ENCODE data around the gene SLC2A2. TPM values are rescaled to one million over a fixed set of nuclear protein-coding genes. Genes with fewer than 3 reads are reported as not detected.
A peak's percentile ranks its signal among the peaks of the same experiment; 100 is the strongest.

Gene SLC2A2
- total and polyA plus RNA-seq, 4 experiments from 2014 or later: not detected

DNA sequence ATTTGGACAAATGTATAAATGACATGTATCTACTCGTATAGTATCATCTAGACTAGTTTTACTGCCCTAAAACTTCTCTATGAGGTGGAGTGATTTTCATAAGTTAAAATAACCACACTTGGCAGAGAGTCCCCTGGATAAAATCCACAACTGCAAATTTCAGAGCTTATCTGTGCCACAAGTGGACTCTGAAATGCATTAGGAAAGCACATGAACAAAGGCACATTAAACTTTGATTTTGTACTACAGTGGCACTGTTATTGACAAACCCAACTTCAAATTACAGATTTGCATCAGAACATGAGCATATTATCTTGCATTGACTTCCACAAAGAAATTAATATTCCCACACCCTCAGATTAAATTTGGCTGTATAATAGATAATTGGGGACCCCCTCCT, 60.0 kb downstream of the SLC2A2 start:
- CTCF ChIA-PET (ENCODE audit: partially characterized antibody): interaction anchor here (1.2 to 3.9 kb wide), 2 partner anchors 10 to 806 kb away, joined by 3 to 39 read pairs; no protein-coding TSS in a partner anchor
- Mint-ChIP-seq H3K27me3 (peaks cover 1 to 3% of the 10 kb centered on the region in 2 donors), H3K4me1 (no peaks in the 10 kb centered on the region), H3K36me3 (no peaks in the 10 kb centered on the region), H3K27ac (no peak overlapping the region), H3K4me3 (no peak overlapping the region), H3K9me3 (peaks cover 0 to 3% (median 0%) of the 10 kb centered on the region in 8 donors)
- H3K9me3 ChIP-seq (ENCODE audit: control insufficient read depth in 1 of 2, low read length in 2 of 2): no peaks in the 10 kb centered on the region
- H3K27me3 ChIP-seq (ENCODE audit: insufficient read depth, low read length): no peaks in the 10 kb centered on the region
- DNase-seq: no peak
- POLR2A ChIA-PET (ENCODE audit: partially characterized antibody): no interaction called here
- no peak overlapping the region for H3K4me3 ChIP-seq (ENCODE audit: low read length in 2 of 2)
- H3K4me1 ChIP-seq (ENCODE audit: insufficient read depth, low read length): no peaks in the 10 kb centered on the region
- H3K27ac ChIP-seq (ENCODE audit: low read depth, low read length): no peak overlapping the region
- intact Hi-C loops (cut with micrococcal nuclease): no loop called here
- H3K36me3 ChIP-seq (ENCODE audit: insufficient read depth, low read length): no peaks in the 10 kb centered on the region

GRCh38 chr3:170962411-170962810, 64.1 kb downstream of the SLC2A2 start:
- no peaks in the 10 kb centered on the region for H3K4me1 ChIP-seq (ENCODE audit: insufficient read depth, low read length)
- ChIA-PET POLR2A (ENCODE audit: partially characterized antibody) (no interaction called here), CTCF (ENCODE audit: partially characterized antibody) (interaction anchor here (1.1 to 4.4 kb wide), 6 partner anchors 22 to 813 kb away, joined by 3 to 39 read pairs (median 12); no protein-coding TSS in a partner anchor)
- intact Hi-C loops (cut with micrococcal nuclease): no loop called here
- no peaks in the 10 kb centered on the region for H3K4me1 Mint-ChIP-seq
- H3K9me3 ChIP-seq (ENCODE audit: control insufficient read depth in 1 of 2, low read length in 2 of 2): no peaks in the 10 kb centered on the region
- H3K36me3 ChIP-seq (ENCODE audit: insufficient read depth, low read length): no peaks in the 10 kb centered on the region
- no peak overlapping the region for H3K4me3 Mint-ChIP-seq
- no peaks in the 10 kb centered on the region for H3K27me3 ChIP-seq (ENCODE audit: insufficient read depth, low read length)
- no peak for DNase-seq
- H3K9me3 Mint-ChIP-seq: no peaks in the 10 kb centered on the region
- no peaks in the 10 kb centered on the region for H3K36me3 Mint-ChIP-seq
- no peak overlapping the region for H3K4me3 ChIP-seq (ENCODE audit: low read length in 2 of 2)
- no peak overlapping the region for H3K27ac ChIP-seq (ENCODE audit: low read depth, low read length)
- no peak overlapping the region for H3K27ac Mint-ChIP-seq
- peaks cover 0 to 2% of the 10 kb centered on the region in 2 donors for H3K27me3 Mint-ChIP-seq

GRCh38 chr3:170961616-170962400, 64.7 kb downstream of the SLC2A2 start:
- no peak overlapping the region for H3K27ac ChIP-seq (ENCODE audit: low read depth, low read length)

GRCh38 chr3:170959457-170959856, 67.1 kb downstream of the SLC2A2 start:
- no peak overlapping the region for H3K4me3 ChIP-seq (ENCODE audit: low read length in 2 of 2)
- intact Hi-C loops (cut with micrococcal nuclease): no loop called here
- no peaks in the 10 kb centered on the region for H3K36me3 ChIP-seq (ENCODE audit: insufficient read depth, low read length)
- H3K27me3 Mint-ChIP-seq: peaks cover 3 to 8% of the 10 kb centered on the region in 2 donors
- H3K4me1 ChIP-seq (ENCODE audit: insufficient read depth, low read length): no peaks in the 10 kb centered on the region
- no peak overlapping the region for H3K4me3 Mint-ChIP-seq
- no peak overlapping the region for H3K27ac ChIP-seq (ENCODE audit: low read depth, low read length)
- H3K27me3 ChIP-seq (ENCODE audit: insufficient read depth, low read length): no peaks in the 10 kb centered on the region
- DNase-seq: no peak
- ChIA-PET POLR2A (ENCODE audit: partially characterized antibody) (no interaction called here), CTCF (ENCODE audit: partially characterized antibody) (interaction anchor here (1.2 to 2.8 kb wide), 2 partner anchors 813 to 1382 kb away, joined by 3 to 36 read pairs; no protein-coding TSS in a partner anchor)
- no peaks in the 10 kb centered on the region for H3K9me3 Mint-ChIP-seq
- peak overlapping the region in 1 of 7 donors; percentile 38 for H3K27ac Mint-ChIP-seq
- no peaks in the 10 kb centered on the region for H3K36me3 Mint-ChIP-seq
- no peaks in the 10 kb centered on the region for H3K9me3 ChIP-seq (ENCODE audit: control insufficient read depth in 1 of 2, low read length in 2 of 2)
- H3K4me1 Mint-ChIP-seq: no peaks in the 10 kb centered on the region

More at GRCh38 chr3:170961616-170962400, 64.7 kb downstream of the SLC2A2 start:
- Histone ChIP-seq H3K36me3 (ENCODE audit: insufficient read depth, low read length) (no peaks in the 10 kb centered on the region), H3K4me3 (ENCODE audit: low read length in 2 of 2) (no peak overlapping the region), H3K9me3 (ENCODE audit: control insufficient read depth in 1 of 2, low read length in 2 of 2) (no peaks in the 10 kb centered on the region), H3K27me3 (ENCODE audit: insufficient read depth, low read length) (no peaks in the 10 kb centered on the region), H3K4me1 (ENCODE audit: insufficient read depth, low read length) (no peaks in the 10 kb centered on the region)
- ChIA-PET POLR2A (ENCODE audit: partially characterized antibody) (no interaction called here), CTCF (ENCODE audit: partially characterized antibody) (interaction anchor here (0.8 to 4.4 kb wide), 7 partner anchors 22 to 1373 kb away, joined by 3 to 36 read pairs (median 4); no protein-coding TSS in a partner anchor)
- H3K4me1 Mint-ChIP-seq: no peaks in the 10 kb centered on the region
- peak in 3 of 5 donors; percentile 10 to 16 (median 15) for DNase-seq
- H3K36me3 Mint-ChIP-seq: no peaks in the 10 kb centered on the region
- no peaks in the 10 kb centered on the region for H3K9me3 Mint-ChIP-seq
- H3K27me3 Mint-ChIP-seq: peaks cover 0 to 2% of the 10 kb centered on the region in 2 donors
- H3K27ac Mint-ChIP-seq: no peak overlapping the region
- intact Hi-C loops (cut with micrococcal nuclease): loop anchor here (2.0 kb wide), 2 partner anchors 1379 to 1705 kb away; no protein-coding TSS in a partner anchor
- no peak overlapping the region for H3K4me3 Mint-ChIP-seq

GRCh38 chr3:170956647-170957046, 69.9 kb downstream of the SLC2A2 start:
- H3K4me1 Mint-ChIP-seq: no peaks in the 10 kb centered on the region
- Histone ChIP-seq H3K4me1 (ENCODE audit: insufficient read depth, low read length) (no peaks in the 10 kb centered on the region), H3K36me3 (ENCODE audit: insufficient read depth, low read length) (no peaks in the 10 kb centered on the region), H3K27ac (ENCODE audit: low read depth, low read length) (no peak overlapping the region), H3K27me3 (ENCODE audit: insufficient read depth, low read length) (no peaks in the 10 kb centered on the region), H3K4me3 (ENCODE audit: low read length in 2 of 2) (no peak overlapping the region), H3K9me3 (ENCODE audit: control insufficient read depth in 1 of 2, low read length in 2 of 2) (no peaks in the 10 kb centered on the region)
- no peaks in the 10 kb centered on the region for H3K9me3 Mint-ChIP-seq
- no peak for DNase-seq
- H3K4me3 Mint-ChIP-seq: no peak overlapping the region
- POLR2A ChIA-PET (ENCODE audit: partially characterized antibody): no interaction called here
- CTCF ChIA-PET (ENCODE audit: partially characterized antibody): no interaction called here
- no peak overlapping the region for H3K27ac Mint-ChIP-seq
- intact Hi-C loops (cut with micrococcal nuclease): no loop called here
- peaks cover 3 to 8% of the 10 kb centered on the region in 2 donors for H3K27me3 Mint-ChIP-seq
- H3K36me3 Mint-ChIP-seq: no peaks in the 10 kb centered on the region

- Histone ChIP-seq H3K4me1 (ENCODE audit: insufficient read depth, low read length) (no peaks in the 10 kb centered on the region), H3K4me3 (ENCODE audit: low read length in 2 of 2) (no peak overlapping the region), H3K36me3 (ENCODE audit: insufficient read depth, low read length) (no peaks in the 10 kb centered on the region), H3K27me3 (ENCODE audit: insufficient read depth, low read length) (no peaks in the 10 kb centered on the region), H3K9me3 (ENCODE audit: control insufficient read depth in 1 of 2, low read length in 2 of 2) (no peaks in the 10 kb centered on the region), H3K27ac (ENCODE audit: low read depth, low read length) (no peak overlapping the region)
- POLR2A ChIA-PET (ENCODE audit: partially characterized antibody): no interaction called here
- H3K4me3 Mint-ChIP-seq: no peak overlapping the region
- CTCF ChIA-PET (ENCODE audit: partially characterized antibody): no interaction called here
- intact Hi-C loops (cut with micrococcal nuclease): no loop called here
- H3K27ac Mint-ChIP-seq: no peak overlapping the region
- no peaks in the 10 kb centered on the region for H3K4me1 Mint-ChIP-seq
- H3K27me3 Mint-ChIP-seq: peaks cover 6 to 11% of the 10 kb centered on the region in 2 donors
- H3K36me3 Mint-ChIP-seq: no peaks in the 10 kb centered on the region
- no peaks in the 10 kb centered on the region for H3K9me3 Mint-ChIP-seq
- no peak for DNase-seq
Measured at GRCh38 chr3:170953736-170954135, 72.8 kb downstream of the SLC2A2 start.

DNA sequence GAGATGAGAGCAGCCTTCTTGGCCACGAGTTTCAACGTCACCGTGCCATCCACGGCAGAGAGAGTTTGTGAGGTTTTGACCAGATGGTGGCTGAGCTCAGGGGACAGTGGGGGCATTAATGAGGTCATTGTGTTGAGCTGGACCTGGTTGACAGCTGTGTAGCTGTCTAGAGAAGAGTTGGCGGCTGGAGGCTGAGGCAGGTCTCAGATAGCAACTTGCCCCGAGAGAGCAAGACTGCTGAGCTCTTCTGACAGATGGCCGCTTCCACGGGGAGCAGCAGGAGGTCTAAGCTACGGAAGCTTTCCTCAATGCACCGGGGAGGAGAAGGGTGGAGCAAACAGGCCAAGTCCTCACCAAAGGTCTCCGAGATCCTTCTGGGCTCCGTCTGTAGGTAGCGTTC, 73.3 kb downstream of the SLC2A2 start:
- no peaks in the 10 kb centered on the region for H3K4me1 ChIP-seq (ENCODE audit: insufficient read depth, low read length)
- intact Hi-C loops (cut with micrococcal nuclease): no loop called here
- H3K9me3 ChIP-seq (ENCODE audit: control insufficient read depth in 1 of 2, low read length in 2 of 2): no peaks in the 10 kb centered on the region
- no peak for DNase-seq
- H3K4me3 Mint-ChIP-seq: no peak overlapping the region
- H3K27me3 ChIP-seq (ENCODE audit: insufficient read depth, low read length): no peaks in the 10 kb centered on the region
- H3K27ac ChIP-seq (ENCODE audit: low read depth, low read length): no peak overlapping the region
- peaks cover 5 to 13% of the 10 kb centered on the region in 2 donors for H3K27me3 Mint-ChIP-seq
- no peak overlapping the region for H3K4me3 ChIP-seq (ENCODE audit: low read length in 2 of 2)
- H3K36me3 ChIP-seq (ENCODE audit: insufficient read depth, low read length): no peaks in the 10 kb centered on the region
- no peak overlapping the region for H3K27ac Mint-ChIP-seq
- POLR2A ChIA-PET (ENCODE audit: partially characterized antibody): no interaction called here
- H3K9me3 Mint-ChIP-seq: no peaks in the 10 kb centered on the region
- no peaks in the 10 kb centered on the region for H3K36me3 Mint-ChIP-seq
- H3K4me1 Mint-ChIP-seq: no peaks in the 10 kb centered on the region
- CTCF ChIA-PET (ENCODE audit: partially characterized antibody): no interaction called here

All from CD4-positive, alpha-beta memory T cell (primary cell).